ENCODE results near the gene LIN7B.

- TF ChIP-seq POLR2A (IDR thresholded peaks at IDR 0.05; ENCODE audit: low read depth, low read length) (no peak), TAF1 (IDR thresholded peaks at IDR 0.05; ENCODE audit: low read depth, low read length) (no peak), POLR2AphosphoS5 (IDR thresholded peaks at IDR 0.05; ENCODE audit: low read depth, low read length) (no peak)
Measured at GRCh38 chr19:49085868-49086232, 28.3 kb upstream of the LIN7B start.

Measured in GM12891 (cell line).